ENCODE results near the gene RPL5. TPM values are rescaled to one million over a fixed set of nuclear protein-coding genes. Genes with fewer than 3 reads are reported as not detected.

RPL5 gene
- total RNA-seq, 1 donor from 2014 or later, result 1,364 TPM

GRCh38 chr1:92844439-92844838 is 12.6 kb downstream of the RPL5 start:
- H3K4me3 Mint-ChIP-seq (ENCODE audit: low read depth), result no peak overlapping the region
- H3K27me3 Mint-ChIP-seq, result no peaks in the 10 kb centered on the region
- H3K4me1 Mint-ChIP-seq (ENCODE audit: low read depth), result no peaks in the 10 kb centered on the region
- no peak overlapping the region for H3K27ac Mint-ChIP-seq
- no peak for DNase-seq (ENCODE audit: low spot score, unreplicated experiment)
- peaks cover 33% of the 10 kb centered on the region for H3K36me3 Mint-ChIP-seq (ENCODE audit: insufficient read depth)
- no peaks in the 10 kb centered on the region for H3K9me3 Mint-ChIP-seq (ENCODE audit: low read depth)
- TF ChIP-seq CTCF (IDR thresholded peaks at IDR 0.05; ENCODE audit: unreplicated experiment), result no peak

GRCh38 chr1:92845908-92846307 is 14.1 kb downstream of the RPL5 start:
- Mint-ChIP-seq H3K9me3 (ENCODE audit: low read depth) (no peaks in the 10 kb centered on the region), H3K27ac (no peak overlapping the region), H3K4me3 (ENCODE audit: low read depth) (no peak overlapping the region), H3K36me3 (ENCODE audit: insufficient read depth) (peaks cover 22% of the 10 kb centered on the region), H3K4me1 (ENCODE audit: low read depth) (no peaks in the 10 kb centered on the region), H3K27me3 (no peaks in the 10 kb centered on the region)
- TF ChIP-seq CTCF (IDR thresholded peaks at IDR 0.05; ENCODE audit: unreplicated experiment), result no peak
- no peak for DNase-seq (ENCODE audit: low spot score, unreplicated experiment)

- Mint-ChIP-seq H3K4me1 (ENCODE audit: low read depth) (no peaks in the 10 kb centered on the region), H3K9me3 (ENCODE audit: low read depth) (no peaks in the 10 kb centered on the region), H3K4me3 (ENCODE audit: low read depth) (no peak overlapping the region), H3K27ac (peak overlapping the region; percentile 5), H3K27me3 (no peaks in the 10 kb centered on the region), H3K36me3 (ENCODE audit: insufficient read depth) (peaks cover 15% of the 10 kb centered on the region)
- no peak for TF ChIP-seq CTCF (IDR thresholded peaks at IDR 0.05; ENCODE audit: unreplicated experiment)
- DNase-seq (ENCODE audit: low spot score, unreplicated experiment), result no peak
Measured at GRCh38 chr1:92848201-92848600, 16.4 kb downstream of the RPL5 start.

- H3K36me3 Mint-ChIP-seq (ENCODE audit: insufficient read depth), result peaks cover 4% of the 10 kb centered on the region
- TF ChIP-seq CTCF (IDR thresholded peaks at IDR 0.05; ENCODE audit: unreplicated experiment), result no peak
Measured at GRCh38 chr1:92850019-92850418, 18.2 kb downstream of the RPL5 start.

GRCh38 chr1:92851729-92852128 is 19.9 kb downstream of the RPL5 start:
- H3K27ac Mint-ChIP-seq, result no peak overlapping the region
- TF ChIP-seq CTCF (IDR thresholded peaks at IDR 0.05; ENCODE audit: unreplicated experiment), result no peak

More at GRCh38 chr1:92850019-92850418, 18.2 kb downstream of the RPL5 start:
- H3K4me1 Mint-ChIP-seq (ENCODE audit: low read depth), result no peaks in the 10 kb centered on the region
- no peak overlapping the region for H3K4me3 Mint-ChIP-seq (ENCODE audit: low read depth)
- DNase-seq (ENCODE audit: low spot score, unreplicated experiment), result no peak
- no peaks in the 10 kb centered on the region for H3K27me3 Mint-ChIP-seq
- H3K27ac Mint-ChIP-seq, result peak overlapping the region; percentile 71
- H3K9me3 Mint-ChIP-seq (ENCODE audit: low read depth), result peaks cover 6% of the 10 kb centered on the region

More at GRCh38 chr1:92851729-92852128, 19.9 kb downstream of the RPL5 start:
- no peaks in the 10 kb centered on the region for H3K27me3 Mint-ChIP-seq
- no peak for DNase-seq (ENCODE audit: low spot score, unreplicated experiment)
- no peaks in the 10 kb centered on the region for H3K36me3 Mint-ChIP-seq (ENCODE audit: insufficient read depth)
- H3K4me3 Mint-ChIP-seq (ENCODE audit: low read depth), result no peak overlapping the region
- H3K9me3 Mint-ChIP-seq (ENCODE audit: low read depth), result peaks cover 6% of the 10 kb centered on the region
- H3K4me1 Mint-ChIP-seq (ENCODE audit: low read depth), result no peaks in the 10 kb centered on the region

All from progenitor cell of endocrine pancreas (in vitro differentiated cells).